HepG2 (cell line): ENCODE measurements around the gene NMNAT1. TPM values are rescaled to one million over a fixed set of nuclear protein-coding genes. Genes with fewer than 3 reads are reported as not detected.
A peak's percentile ranks its signal among the peaks of the same experiment; 100 is the strongest.

Experiments used
- ASH2L ChIP-seq: fragments of 300-600, 200-600 bp; sonication (generic); IDR thresholded peaks from 2 replicates; pipeline ENCODE4 v1.7.0; 2017; ENCODE audit warnings: low read depth, mild to moderate bottlenecking, moderate library complexity, mixed read lengths, low read length; ENCODE audit not compliant: insufficient read length
- CAMTA2 ChIP-seq: sonication (generic); formaldehyde crosslinking; IDR thresholded peaks from 2 replicates; pipeline ENCODE4 v1.4.0; 2020; ENCODE audit warnings: mild to moderate bottlenecking, missing genetic modification reagents, borderline replicate concordance
- CHD2 ChIP-seq: IDR thresholded peaks from 2 replicates; pipeline ENCODE4 v1.6.1; 2011; ENCODE audit warnings: low read depth, low read length, improper control_type of control experiment
- FOXA3 ChIP-seq: IDR thresholded peaks from 2 replicates; pipeline ENCODE4 v1.6.1; 2016; ENCODE audit warnings: missing genetic modification reagents, missing compliant biosample characterization
- KDM3A ChIP-seq: IDR thresholded peaks from 2 replicates; pipeline ENCODE4 v1.6.1; 2018; ENCODE audit warnings: low read depth, missing compliant biosample characterization
- NR1H2 ChIP-seq: sonication (generic); formaldehyde crosslinking; IDR thresholded peaks from 2 replicates; pipeline ENCODE4 v1.8.1; 2022; ENCODE audit warnings: low read depth, missing genetic modification reagents, borderline replicate concordance
- NRL ChIP-seq: sonication (generic); formaldehyde crosslinking; IDR thresholded peaks from 2 replicates; pipeline ENCODE4 v1.5.0; 2020; ENCODE audit warnings: missing genetic modification reagents, mild to moderate bottlenecking, moderate library complexity, borderline replicate concordance
- PITX1 ChIP-seq: sonication (generic); formaldehyde crosslinking; IDR thresholded peaks from 2 replicates; pipeline ENCODE4 v1.5.1; 2020; ENCODE audit warnings: mild to moderate bottlenecking, missing genetic modification reagents
- TBX2 ChIP-seq: sonication (generic); formaldehyde crosslinking; IDR thresholded peaks from 2 replicates; pipeline ENCODE4 v1.5.0; 2020; ENCODE audit warnings: missing genetic modification reagents, mild to moderate bottlenecking, borderline replicate concordance
- ZMYM2 ChIP-seq: sonication (generic); formaldehyde crosslinking; IDR thresholded peaks from 2 replicates; pipeline ENCODE4 v1.8.0; 2022; ENCODE audit warnings: mild to moderate bottlenecking, missing genetic modification reagents
- ZNF256 ChIP-seq: sonication (generic); formaldehyde crosslinking; conservative IDR thresholded peaks from 2 replicates; pipeline ENCODE4 v1.4.0; 2020; ENCODE audit warnings: missing genetic modification reagents
- ZNF329 ChIP-seq: sonication (generic); formaldehyde crosslinking; IDR thresholded peaks from 2 replicates; pipeline ENCODE4 v1.9.0; 2021; ENCODE audit warnings: low read depth, mild to moderate bottlenecking, missing genetic modification reagents
- ZNF615 ChIP-seq: sonication (generic); formaldehyde crosslinking; IDR thresholded peaks from 2 replicates; pipeline ENCODE4 v1.5.0; 2020; ENCODE audit warnings: mild to moderate bottlenecking, missing genetic modification reagents, borderline replicate concordance
- ZNF777 ChIP-seq: sonication (generic); formaldehyde crosslinking; IDR thresholded peaks from 2 replicates; pipeline ENCODE4 v1.4.0; 2020; ENCODE audit warnings: missing genetic modification reagents
- ZNF891 ChIP-seq: sonication (generic); formaldehyde crosslinking; IDR thresholded peaks from 2 replicates; pipeline ENCODE4 v1.5.0; 2020; ENCODE audit warnings: mild to moderate bottlenecking, missing genetic modification reagents
- polyA plus RNA-seq, 8 experiments: library from polyadenylated mRNA; depleted of rRNA in 3 of 8; stranded (reverse) in 7 of 8; unstranded in 1 of 8; fragments of >200 nt; fragmentation: Illumina TruSeq in 4 of 8; extraction: Trizol in 4 of 8; gene quantifications; 2 replicates each; pipeline versions ENCODE4 v1.2.1 to v1.2.3, GENCODE V29; 2011 to 2016; ENCODE audit warnings: low read depth in 4 of 8, missing spikeins in 1 of 8, mixed read lengths in 1 of 8; ENCODE audit not compliant: insufficient read depth in 1 of 8
- total RNA-seq, 5 experiments: library from RNA; depleted of rRNA; stranded (reverse); fragments of >200 nt; fragmentation: Illumina TruSeq; extraction: Trizol; gene quantifications; 2 replicates each; pipeline ENCODE4 v1.2.3, GENCODE V29; 2016; ENCODE audit warnings: low read depth in 1 of 5
- TF ChIP-seq, protein P1 (sequence below): sonication (generic); formaldehyde crosslinking; IDR thresholded peaks from 2 replicates; pipeline ENCODE4 v1.4.0; 2020; ENCODE audit warnings: mild to moderate bottlenecking, missing genetic modification reagents
- TF ChIP-seq, protein P2 (sequence below): sonication (generic); formaldehyde crosslinking; IDR thresholded peaks from 2 replicates; pipeline ENCODE4 v1.4.0; 2020; ENCODE audit warnings: mild to moderate bottlenecking, missing genetic modification reagents
- TF ChIP-seq, protein P3 (sequence below): sonication (generic); formaldehyde crosslinking; conservative IDR thresholded peaks from 2 replicates; pipeline ENCODE4 v1.4.0; 2020; ENCODE audit warnings: missing genetic modification reagents
- TF ChIP-seq, protein P4 (sequence below), 2 experiments: sonication (generic) in 1 of 2; formaldehyde crosslinking in 1 of 2; IDR thresholded peaks; 2 replicates each; pipeline versions ENCODE4 v1.5.1 to v1.6.1; 2011 to 2020; ENCODE audit warnings: borderline replicate concordance in 1 of 2, low read depth in 1 of 2, low read length in 1 of 2, mild to moderate bottlenecking in 1 of 2, missing genetic modification reagents in 1 of 2, moderate library complexity in 1 of 2

The NMNAT1 gene
- total and polyA plus RNA-seq, 2 of the 13 experiments (the other 11 are each of a cell fraction or from before 2014, with no cell fraction given), result 5.6 to 12.2 TPM

DNA sequence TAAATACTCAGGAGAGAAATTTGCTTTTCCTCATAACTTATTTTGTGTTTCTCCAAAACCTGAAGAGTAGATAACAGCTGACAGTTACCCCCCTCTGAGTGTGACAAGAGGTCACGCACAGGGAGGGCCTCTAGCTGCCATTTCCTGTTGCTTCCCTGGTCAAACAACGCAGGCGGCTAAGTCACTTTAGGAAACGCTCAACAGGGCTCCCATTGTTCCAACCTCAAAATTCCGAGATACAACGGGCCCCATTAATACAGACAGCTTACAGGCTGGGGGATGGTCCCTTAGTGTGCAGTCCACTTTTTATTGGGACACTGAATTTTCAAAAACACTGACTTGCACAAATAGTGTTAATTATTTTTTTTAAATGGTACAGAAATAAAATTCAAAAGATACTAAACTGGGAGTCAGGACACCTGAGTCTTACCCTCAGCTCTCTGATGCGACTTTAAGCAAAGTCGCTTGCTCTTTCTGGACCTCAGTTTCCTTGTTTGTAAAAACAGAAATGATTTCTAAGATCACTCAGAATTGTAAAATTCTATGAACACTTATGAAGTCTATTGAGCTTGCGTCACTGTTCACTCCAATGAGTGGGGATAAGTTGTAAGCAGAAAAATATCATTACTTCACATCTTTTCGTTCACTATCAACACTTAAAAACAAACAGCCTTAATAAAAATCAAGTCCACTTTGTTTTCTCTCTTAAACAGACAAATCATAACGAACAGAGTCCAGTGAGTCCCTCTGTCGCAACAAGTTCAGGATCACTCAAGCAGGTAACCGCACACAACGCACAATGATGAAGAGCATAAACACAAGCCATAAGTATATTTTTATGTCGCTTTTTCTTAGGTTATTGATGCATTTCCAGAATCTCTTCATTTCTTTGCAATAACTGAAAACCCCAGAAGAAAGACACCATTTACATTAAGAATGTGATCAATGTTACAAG lies 13.6 kb upstream of the NMNAT1 start (continued):
- TF ChIP-seq, protein P1, sequence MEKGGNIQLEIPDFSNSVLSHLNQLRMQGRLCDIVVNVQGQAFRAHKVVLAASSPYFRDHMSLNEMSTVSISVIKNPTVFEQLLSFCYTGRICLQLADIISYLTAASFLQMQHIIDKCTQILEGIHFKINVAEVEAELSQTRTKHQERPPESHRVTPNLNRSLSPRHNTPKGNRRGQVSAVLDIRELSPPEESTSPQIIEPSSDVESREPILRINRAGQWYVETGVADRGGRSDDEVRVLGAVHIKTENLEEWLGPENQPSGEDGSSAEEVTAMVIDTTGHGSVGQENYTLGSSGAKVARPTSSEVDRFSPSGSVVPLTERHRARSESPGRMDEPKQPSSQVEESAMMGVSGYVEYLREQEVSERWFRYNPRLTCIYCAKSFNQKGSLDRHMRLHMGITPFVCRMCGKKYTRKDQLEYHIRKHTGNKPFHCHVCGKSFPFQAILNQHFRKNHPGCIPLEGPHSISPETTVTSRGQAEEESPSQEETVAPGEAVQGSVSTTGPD (CRISPR knock-in tag), result no peak
- no peak for TF ChIP-seq ZNF777
- TF ChIP-seq CHD2, result no peak
- peak; percentile 49; the same call in 1 of the 2 replicates for TF ChIP-seq PITX1 (CRISPR knock-in tag)
- no peak for TF ChIP-seq ZNF256 (CRISPR knock-in tag)
- TF ChIP-seq TBX2 (CRISPR knock-in tag), result peak; percentile 89
- TF ChIP-seq KDM3A (CRISPR knock-in tag), result peak; percentile 68; the same call in 1 of the 2 replicates
- TF ChIP-seq ASH2L, result peak; percentile 93
- no peak for TF ChIP-seq ZMYM2
- no peak for TF ChIP-seq NRL (CRISPR knock-in tag)
- peak; percentile 86 for TF ChIP-seq FOXA3 (CRISPR knock-in tag)
- TF ChIP-seq ZNF329, result no peak
- no peak for TF ChIP-seq ZNF615 (CRISPR knock-in tag)
- TF ChIP-seq, protein P2, sequence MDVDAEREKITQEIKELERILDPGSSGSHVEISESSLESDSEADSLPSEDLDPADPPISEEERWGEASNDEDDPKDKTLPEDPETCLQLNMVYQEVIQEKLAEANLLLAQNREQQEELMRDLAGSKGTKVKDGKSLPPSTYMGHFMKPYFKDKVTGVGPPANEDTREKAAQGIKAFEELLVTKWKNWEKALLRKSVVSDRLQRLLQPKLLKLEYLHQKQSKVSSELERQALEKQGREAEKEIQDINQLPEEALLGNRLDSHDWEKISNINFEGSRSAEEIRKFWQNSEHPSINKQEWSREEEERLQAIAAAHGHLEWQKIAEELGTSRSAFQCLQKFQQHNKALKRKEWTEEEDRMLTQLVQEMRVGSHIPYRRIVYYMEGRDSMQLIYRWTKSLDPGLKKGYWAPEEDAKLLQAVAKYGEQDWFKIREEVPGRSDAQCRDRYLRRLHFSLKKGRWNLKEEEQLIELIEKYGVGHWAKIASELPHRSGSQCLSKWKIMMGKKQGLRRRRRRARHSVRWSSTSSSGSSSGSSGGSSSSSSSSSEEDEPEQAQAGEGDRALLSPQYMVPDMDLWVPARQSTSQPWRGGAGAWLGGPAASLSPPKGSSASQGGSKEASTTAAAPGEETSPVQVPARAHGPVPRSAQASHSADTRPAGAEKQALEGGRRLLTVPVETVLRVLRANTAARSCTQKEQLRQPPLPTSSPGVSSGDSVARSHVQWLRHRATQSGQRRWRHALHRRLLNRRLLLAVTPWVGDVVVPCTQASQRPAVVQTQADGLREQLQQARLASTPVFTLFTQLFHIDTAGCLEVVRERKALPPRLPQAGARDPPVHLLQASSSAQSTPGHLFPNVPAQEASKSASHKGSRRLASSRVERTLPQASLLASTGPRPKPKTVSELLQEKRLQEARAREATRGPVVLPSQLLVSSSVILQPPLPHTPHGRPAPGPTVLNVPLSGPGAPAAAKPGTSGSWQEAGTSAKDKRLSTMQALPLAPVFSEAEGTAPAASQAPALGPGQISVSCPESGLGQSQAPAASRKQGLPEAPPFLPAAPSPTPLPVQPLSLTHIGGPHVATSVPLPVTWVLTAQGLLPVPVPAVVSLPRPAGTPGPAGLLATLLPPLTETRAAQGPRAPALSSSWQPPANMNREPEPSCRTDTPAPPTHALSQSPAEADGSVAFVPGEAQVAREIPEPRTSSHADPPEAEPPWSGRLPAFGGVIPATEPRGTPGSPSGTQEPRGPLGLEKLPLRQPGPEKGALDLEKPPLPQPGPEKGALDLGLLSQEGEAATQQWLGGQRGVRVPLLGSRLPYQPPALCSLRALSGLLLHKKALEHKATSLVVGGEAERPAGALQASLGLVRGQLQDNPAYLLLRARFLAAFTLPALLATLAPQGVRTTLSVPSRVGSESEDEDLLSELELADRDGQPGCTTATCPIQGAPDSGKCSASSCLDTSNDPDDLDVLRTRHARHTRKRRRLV (CRISPR knock-in tag), result peak; percentile 56; the same call in 1 of the 2 replicates
- TF ChIP-seq NR1H2 (CRISPR knock-in tag), result no peak
- TF ChIP-seq, protein P3, sequence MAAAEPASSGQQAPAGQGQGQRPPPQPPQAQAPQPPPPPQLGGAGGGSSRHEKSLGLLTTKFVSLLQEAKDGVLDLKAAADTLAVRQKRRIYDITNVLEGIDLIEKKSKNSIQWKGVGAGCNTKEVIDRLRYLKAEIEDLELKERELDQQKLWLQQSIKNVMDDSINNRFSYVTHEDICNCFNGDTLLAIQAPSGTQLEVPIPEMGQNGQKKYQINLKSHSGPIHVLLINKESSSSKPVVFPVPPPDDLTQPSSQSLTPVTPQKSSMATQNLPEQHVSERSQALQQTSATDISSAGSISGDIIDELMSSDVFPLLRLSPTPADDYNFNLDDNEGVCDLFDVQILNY (CRISPR knock-in tag), result no peak
- no peak for TF ChIP-seq CAMTA2 (CRISPR knock-in tag)
- TF ChIP-seq, protein P4, sequence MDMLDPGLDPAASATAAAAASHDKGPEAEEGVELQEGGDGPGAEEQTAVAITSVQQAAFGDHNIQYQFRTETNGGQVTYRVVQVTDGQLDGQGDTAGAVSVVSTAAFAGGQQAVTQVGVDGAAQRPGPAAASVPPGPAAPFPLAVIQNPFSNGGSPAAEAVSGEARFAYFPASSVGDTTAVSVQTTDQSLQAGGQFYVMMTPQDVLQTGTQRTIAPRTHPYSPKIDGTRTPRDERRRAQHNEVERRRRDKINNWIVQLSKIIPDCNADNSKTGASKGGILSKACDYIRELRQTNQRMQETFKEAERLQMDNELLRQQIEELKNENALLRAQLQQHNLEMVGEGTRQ (IDR thresholded peaks at IDR 0.05; ENCODE audit: low read depth, low read length), result no peak
- TF ChIP-seq, protein P4 (CRISPR knock-in tag; IDR thresholded peaks at IDR 0.05; ENCODE audit: borderline replicate concordance), result no peak
- no peak for TF ChIP-seq ZNF891 (CRISPR knock-in tag)
